Astrocyte of the cerebellum (primary cell): ENCODE results near the gene TGFBI.

Experiments used
- DNase-seq: peaks from one replicate; pipeline ENCODE4 v3.0.0-alpha.2; 2011; ENCODE audit warnings: low read depth
- H3K4me3 ChIP-seq: 2 replicates; pipeline ENCODE4 v1.5.1; 2011; ENCODE audit warnings: mild to moderate bottlenecking, low read depth, low read length, moderate library complexity
- in situ Hi-C: cut with HindIII; loops from 2 replicates; pipeline ENCODE4 v1.10.0; 2017; ENCODE audit warnings: low sequenced_read_pairs
- TF ChIP-seq, protein P1 (sequence below): IDR thresholded peaks from 2 replicates; pipeline ENCODE4 v1.5.1; 2012; ENCODE audit warnings: low read length, low read depth, moderate library complexity, mild to moderate bottlenecking; ENCODE audit errors: missing control alignments

Gene TGFBI

GRCh38 chr5:136006761-136007251, 22.0 kb upstream of the TGFBI start:
- in situ Hi-C loops: no loop called here
- no peak overlapping the region for H3K4me3 ChIP-seq
- no peak for DNase-seq
- TF ChIP-seq, protein P1, sequence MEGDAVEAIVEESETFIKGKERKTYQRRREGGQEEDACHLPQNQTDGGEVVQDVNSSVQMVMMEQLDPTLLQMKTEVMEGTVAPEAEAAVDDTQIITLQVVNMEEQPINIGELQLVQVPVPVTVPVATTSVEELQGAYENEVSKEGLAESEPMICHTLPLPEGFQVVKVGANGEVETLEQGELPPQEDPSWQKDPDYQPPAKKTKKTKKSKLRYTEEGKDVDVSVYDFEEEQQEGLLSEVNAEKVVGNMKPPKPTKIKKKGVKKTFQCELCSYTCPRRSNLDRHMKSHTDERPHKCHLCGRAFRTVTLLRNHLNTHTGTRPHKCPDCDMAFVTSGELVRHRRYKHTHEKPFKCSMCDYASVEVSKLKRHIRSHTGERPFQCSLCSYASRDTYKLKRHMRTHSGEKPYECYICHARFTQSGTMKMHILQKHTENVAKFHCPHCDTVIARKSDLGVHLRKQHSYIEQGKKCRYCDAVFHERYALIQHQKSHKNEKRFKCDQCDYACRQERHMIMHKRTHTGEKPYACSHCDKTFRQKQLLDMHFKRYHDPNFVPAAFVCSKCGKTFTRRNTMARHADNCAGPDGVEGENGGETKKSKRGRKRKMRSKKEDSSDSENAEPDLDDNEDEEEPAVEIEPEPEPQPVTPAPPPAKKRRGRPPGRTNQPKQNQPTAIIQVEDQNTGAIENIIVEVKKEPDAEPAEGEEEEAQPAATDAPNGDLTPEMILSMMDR: no peak

GRCh38 chr5:136007271-136007670, 21.5 kb upstream of the TGFBI start:
- DNase-seq: no peak
- TF ChIP-seq, protein P1: no peak
- in situ Hi-C loops: no loop called here
- no peak overlapping the region for H3K4me3 ChIP-seq

- TF ChIP-seq, protein P1: no peak
- no peak for DNase-seq
- H3K4me3 ChIP-seq: no peak overlapping the region
- in situ Hi-C loops: no loop called here
These were observed 17.3 kb upstream of the TGFBI start for GRCh38 chr5:136011414-136012001.

- H3K4me3 ChIP-seq: no peak overlapping the region
- in situ Hi-C loops: no loop called here
- no peak for DNase-seq
- TF ChIP-seq, protein P1: no peak
These were observed 16.6 kb upstream of the TGFBI start for GRCh38 chr5:136012041-136012804.

- no peak for DNase-seq
- H3K4me3 ChIP-seq: no peak overlapping the region
- in situ Hi-C loops: no loop called here
- TF ChIP-seq, protein P1: no peak
These were observed 15.2 kb upstream of the TGFBI start for GRCh38 chr5:136013559-136013958.

GRCh38 chr5:136014049-136015002, 14.5 kb upstream of the TGFBI start:
- TF ChIP-seq, protein P1: no peak
- no peak for DNase-seq
- in situ Hi-C loops: loop anchor here (5.0 kb wide), 1 partner anchor 37 kb away; no protein-coding TSS in a partner anchor
- no peak overlapping the region for H3K4me3 ChIP-seq
